Right cardiac atrium (tissue), 5 donors: ENCODE measurements around the gene CERS5. TPM values are rescaled to one million over a fixed set of nuclear protein-coding genes. Genes with fewer than 3 reads are reported as not detected.

Source experiments
- ATAC-seq, 2 donors: fragments of 200-7000 bp; cut with Tn5 transposase; one replicate each; pipeline versions ENCODE4 v1.8.0 to v1.9.1; 2020; ENCODE audit warnings: moderate library complexity in 2 of 2, mild to moderate bottlenecking in 1 of 2
- DNase-seq, 3 donors: peaks; one replicate each; pipeline ENCODE4 v3.0.0-alpha.2; 2020
- H3K27ac ChIP-seq: one replicate; pipeline ENCODE4 v1.5.1; 2013; ENCODE audit warnings: mild to moderate bottlenecking, low read length, control low read depth, moderate library complexity
- H3K27me3 ChIP-seq: one replicate; pipeline ENCODE4 v1.6.1; 2013; ENCODE audit not compliant: control insufficient read depth, insufficient read depth
- H3K4me1 ChIP-seq: one replicate; pipeline ENCODE4 v1.6.1; 2013; ENCODE audit warnings: low read length; ENCODE audit not compliant: control insufficient read depth, insufficient read depth
- H3K4me3 ChIP-seq: one replicate; pipeline ENCODE4 v1.5.1; 2013; ENCODE audit warnings: low read length, control low read depth
- H3K9me3 ChIP-seq: one replicate; pipeline ENCODE4 v1.6.1; 2013; ENCODE audit warnings: low read length; ENCODE audit not compliant: control insufficient read depth
- WGBS: extraction: QIAGEN DNeasy Blood & Tissue Kit; methylation state at CpG from one replicate; pipeline ENCODE4 v1.1.7; 2013; 5-methylcytosine and 5-hydroxymethylcytosine counted together
- intact Hi-C, 4 donors: fragments of 100-400 bp; cut with DNase I; formaldehyde crosslinking; loops; one replicate each; pipeline versions ENCODE4 v1.11.0 to v1.14.0; 2022 to 2023
- polyA plus RNA-seq: library from polyadenylated mRNA; stranded (reverse); fragments of 200-250 nt; gene quantifications from one replicate; pipeline ENCODE4 v1.2.3, GENCODE V29; 2013
- total RNA-seq, 4 donors: library from RNA; stranded (reverse); fragmentation: NEBNext Ultra II Directional; extraction: Animal tissue kit (Norgen Biotek cat#: 25700); gene quantifications; one replicate each; pipeline ENCODE4 v1.2.1, GENCODE V29; 2021
- donor health status: healthy with polysubstance abuse.
- donor health status: DM: no; HTN: yes; CAD: no.
- donor health status: DM: no; HTN: no; CAD: no.
- donor health status: DM: no; HTN: yes; CAD: no; lungs with severe emphysema.
- donor health status: DM: yes; HTN: yes; CAD: no.

CERS5 gene
- total and polyA plus RNA-seq, 5 donors: 14.0 to 18.8 (median 16.8) TPM

GRCh38 chr12:50079771-50080170 is 87.4 kb downstream of the CERS5 start:
- intact Hi-C loops: loop anchor here in 2 of 4 donors (5.0 to 10.0 kb wide), 2 partner anchors 95 to 98 kb away; no protein-coding TSS in a partner anchor
- no peak for ATAC-seq
- Histone ChIP-seq H3K4me1 (no peaks in the 10 kb centered on the region), H3K9me3 (no peaks in the 10 kb centered on the region), H3K4me3 (no peak overlapping the region), H3K27ac (no peak overlapping the region), H3K27me3 (no peaks in the 10 kb centered on the region)
- no peak for DNase-seq
- WGBS: 87% methylated on average over 5 of the region's 5 CpGs

Other genes with a start within 250 kb of the CERS5 start
- 1 to 10 TPM in 1 of 4 donors, under 1 TPM in 3; 0.17 to 1.1 (median 0.52) TPM for gene AQP2, start 216.6 kb downstream of the CERS5 start, total RNA-seq
- 0.77 TPM for gene AQP2, start 216.6 kb downstream of the CERS5 start, polyA plus RNA-seq
- 1 to 10 TPM; 2.0 to 7.0 (median 2.8) TPM for gene AQP5, start 205.5 kb downstream of the CERS5 start, total RNA-seq
- gene AQP5, start 205.5 kb downstream of the CERS5 start, polyA plus RNA-seq: 6.7 TPM
- gene AQP6, start 194.4 kb downstream of the CERS5 start, total RNA-seq: under 1 TPM in 3 of 4 donors, not detected in 1; 0.15 to 0.25 (median 0.17) TPM
- 0.32 TPM for gene AQP6, start 194.4 kb downstream of the CERS5 start, polyA plus RNA-seq
- gene RACGAP1, start 141.9 kb downstream of the CERS5 start, total RNA-seq: 1 to 10 TPM; 3.2 to 8.2 (median 6.3) TPM
- 1.5 TPM for gene RACGAP1, start 141.9 kb downstream of the CERS5 start, polyA plus RNA-seq
- gene ASIC1, start 109.8 kb downstream of the CERS5 start, total RNA-seq: 1 to 10 TPM; 1.3 to 4.5 (median 3.2) TPM
- 2.0 TPM for gene ASIC1, start 109.8 kb downstream of the CERS5 start, polyA plus RNA-seq
- 10 to 100 TPM; 15.8 to 24.5 (median 19.7) TPM for gene SMARCD1, start 82.0 kb downstream of the CERS5 start, total RNA-seq
- 11.6 TPM for gene SMARCD1, start 82.0 kb downstream of the CERS5 start, polyA plus RNA-seq
- 10 to 100 TPM in 2 of 4 donors, 1 to 10 TPM in 2; 4.1 to 18.4 (median 9.6) TPM for gene GPD1, start 63.4 kb downstream of the CERS5 start, total RNA-seq
- gene GPD1, start 63.4 kb downstream of the CERS5 start, polyA plus RNA-seq: 24.6 TPM
- gene COX14, start 55.1 kb downstream of the CERS5 start, total RNA-seq: 100 to 1,000 TPM; 141 to 203 (median 167) TPM
- 258 TPM for gene COX14, start 55.1 kb downstream of the CERS5 start, polyA plus RNA-seq
- 10 to 100 TPM; 21.9 to 33.5 (median 23.3) TPM for gene LIMA1, start 116.2 kb upstream of the CERS5 start, total RNA-seq
- 19.9 TPM for gene LIMA1, start 116.2 kb upstream of the CERS5 start, polyA plus RNA-seq
- not detected for gene FAM186A, start 229.2 kb upstream of the CERS5 start, total RNA-seq
- 0.02 TPM for gene FAM186A, start 229.2 kb upstream of the CERS5 start, polyA plus RNA-seq
- gene LARP4, start 233.5 kb upstream of the CERS5 start, total RNA-seq: 10 to 100 TPM; 54.5 to 75.4 (median 62.7) TPM
- gene LARP4, start 233.5 kb upstream of the CERS5 start, polyA plus RNA-seq: 12.3 TPM